Retinal pigment epithelial cell (primary cell): ENCODE measurements around the gene OR2W3.
A peak's percentile ranks its signal among the peaks of the same experiment; 100 is the strongest.

Experiments
- DNase-seq: peaks from one replicate; pipeline ENCODE4 v3.0.0-alpha.2; 2010; ENCODE audit warnings: low read depth
- H3K4me3 ChIP-seq: 2 replicates; pipeline ENCODE4 v1.5.1; 2011; ENCODE audit warnings: mild to moderate bottlenecking, low read length, control low read depth, moderate library complexity
- TF ChIP-seq, protein P1 (sequence below): conservative IDR thresholded peaks from 2 replicates; pipeline ENCODE4 v1.5.1; 2011; ENCODE audit warnings: low read depth, low read length, control low read depth, inconsistent platforms

Gene OR2W3

GRCh38 chr1:247884797-247885413 lies 10.5 kb upstream of the OR2W3 start:
- TF ChIP-seq, protein P1, sequence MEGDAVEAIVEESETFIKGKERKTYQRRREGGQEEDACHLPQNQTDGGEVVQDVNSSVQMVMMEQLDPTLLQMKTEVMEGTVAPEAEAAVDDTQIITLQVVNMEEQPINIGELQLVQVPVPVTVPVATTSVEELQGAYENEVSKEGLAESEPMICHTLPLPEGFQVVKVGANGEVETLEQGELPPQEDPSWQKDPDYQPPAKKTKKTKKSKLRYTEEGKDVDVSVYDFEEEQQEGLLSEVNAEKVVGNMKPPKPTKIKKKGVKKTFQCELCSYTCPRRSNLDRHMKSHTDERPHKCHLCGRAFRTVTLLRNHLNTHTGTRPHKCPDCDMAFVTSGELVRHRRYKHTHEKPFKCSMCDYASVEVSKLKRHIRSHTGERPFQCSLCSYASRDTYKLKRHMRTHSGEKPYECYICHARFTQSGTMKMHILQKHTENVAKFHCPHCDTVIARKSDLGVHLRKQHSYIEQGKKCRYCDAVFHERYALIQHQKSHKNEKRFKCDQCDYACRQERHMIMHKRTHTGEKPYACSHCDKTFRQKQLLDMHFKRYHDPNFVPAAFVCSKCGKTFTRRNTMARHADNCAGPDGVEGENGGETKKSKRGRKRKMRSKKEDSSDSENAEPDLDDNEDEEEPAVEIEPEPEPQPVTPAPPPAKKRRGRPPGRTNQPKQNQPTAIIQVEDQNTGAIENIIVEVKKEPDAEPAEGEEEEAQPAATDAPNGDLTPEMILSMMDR, result no peak
- no peak overlapping the region for H3K4me3 ChIP-seq
- DNase-seq, result no peak

DNA sequence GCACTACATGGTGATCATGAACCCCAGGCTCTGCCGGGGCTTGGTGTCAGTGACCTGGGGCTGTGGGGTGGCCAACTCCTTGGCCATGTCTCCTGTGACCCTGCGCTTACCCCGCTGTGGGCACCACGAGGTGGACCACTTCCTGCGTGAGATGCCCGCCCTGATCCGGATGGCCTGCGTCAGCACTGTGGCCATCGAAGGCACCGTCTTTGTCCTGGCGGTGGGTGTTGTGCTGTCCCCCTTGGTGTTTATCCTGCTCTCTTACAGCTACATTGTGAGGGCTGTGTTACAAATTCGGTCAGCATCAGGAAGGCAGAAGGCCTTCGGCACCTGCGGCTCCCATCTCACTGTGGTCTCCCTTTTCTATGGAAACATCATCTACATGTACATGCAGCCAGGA lies 589 bp downstream of the OR2W3 start:
- TF ChIP-seq, protein P1, result no peak
- no peak for DNase-seq
- H3K4me3 ChIP-seq, result no peak overlapping the region

DNA sequence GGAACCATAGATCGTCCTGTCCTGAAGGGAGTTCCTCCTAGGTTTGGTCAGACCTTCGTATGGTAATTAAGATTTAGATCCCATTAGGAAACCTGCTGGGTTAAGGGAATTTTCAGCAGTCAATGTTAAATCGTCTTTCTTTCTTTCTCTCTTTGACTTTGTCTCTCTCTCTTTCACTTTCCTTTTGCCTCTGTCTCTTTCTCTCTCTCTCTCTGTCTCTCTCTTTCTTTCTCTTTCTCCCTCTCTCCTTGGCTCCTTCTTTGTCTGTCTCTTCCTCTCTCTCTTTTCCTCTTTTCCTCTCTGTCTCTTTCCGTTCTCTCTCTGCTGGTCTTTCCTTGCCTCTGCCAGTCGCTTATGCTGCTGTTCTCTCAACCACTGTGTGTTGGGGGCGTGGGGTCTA lies 8.7 kb downstream of the OR2W3 start:
- TF ChIP-seq, protein P1, result no peak
- no peak for DNase-seq
- no peak overlapping the region for H3K4me3 ChIP-seq

DNA sequence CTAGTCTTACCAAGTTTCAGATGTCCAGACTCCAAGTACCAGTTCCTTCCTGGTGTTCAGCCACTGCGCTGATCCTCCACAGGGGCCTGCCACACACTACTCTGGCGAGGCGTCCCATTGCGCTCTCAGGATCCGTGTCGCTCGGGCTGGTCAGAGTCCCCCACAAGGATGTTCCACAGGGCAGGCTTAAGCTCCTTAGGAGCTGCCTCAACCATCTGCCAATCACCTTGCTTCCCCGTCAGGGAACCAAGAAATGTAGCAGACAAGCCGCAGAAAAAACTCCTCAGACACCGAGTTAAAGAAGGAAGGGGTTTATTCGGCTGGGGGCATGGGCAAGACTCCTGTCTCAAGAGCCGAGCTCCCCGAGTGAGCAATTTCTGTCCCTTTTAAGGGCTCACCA lies 9.8 kb downstream of the OR2W3 start:
- no peak for DNase-seq
- H3K4me3 ChIP-seq, result no peak overlapping the region
- TF ChIP-seq, protein P1, result no peak

DNA sequence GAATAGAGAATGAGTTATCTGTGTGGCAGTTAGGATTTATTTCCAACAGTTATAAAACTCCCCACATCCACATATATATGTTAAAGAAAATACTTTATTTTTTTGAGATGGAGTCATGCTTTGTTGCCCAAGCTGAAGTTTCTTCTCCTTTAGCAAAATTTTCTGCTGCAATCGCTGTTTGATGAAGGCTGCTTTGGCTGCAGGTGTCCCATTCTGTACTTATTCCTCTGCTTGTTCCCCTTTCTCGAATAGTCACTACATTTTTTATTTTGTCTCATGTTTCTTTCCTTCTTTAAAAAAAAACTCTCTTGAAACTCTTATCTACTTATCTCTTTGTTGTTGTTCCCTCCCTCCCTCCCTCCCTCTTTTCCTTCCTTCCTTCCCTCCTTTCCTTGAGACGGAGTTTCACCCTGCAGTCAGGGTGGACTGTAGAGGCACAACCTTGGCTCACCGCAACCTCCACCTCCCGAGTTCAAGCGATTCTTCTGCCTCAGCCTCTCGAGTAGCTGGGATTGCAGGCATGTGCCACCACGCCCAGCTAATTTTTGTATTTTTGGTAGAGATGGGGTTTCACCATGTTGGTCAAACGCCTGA lies 10.6 kb downstream of the OR2W3 start:
- DNase-seq, result no peak
- H3K4me3 ChIP-seq, result no peak overlapping the region

DNA sequence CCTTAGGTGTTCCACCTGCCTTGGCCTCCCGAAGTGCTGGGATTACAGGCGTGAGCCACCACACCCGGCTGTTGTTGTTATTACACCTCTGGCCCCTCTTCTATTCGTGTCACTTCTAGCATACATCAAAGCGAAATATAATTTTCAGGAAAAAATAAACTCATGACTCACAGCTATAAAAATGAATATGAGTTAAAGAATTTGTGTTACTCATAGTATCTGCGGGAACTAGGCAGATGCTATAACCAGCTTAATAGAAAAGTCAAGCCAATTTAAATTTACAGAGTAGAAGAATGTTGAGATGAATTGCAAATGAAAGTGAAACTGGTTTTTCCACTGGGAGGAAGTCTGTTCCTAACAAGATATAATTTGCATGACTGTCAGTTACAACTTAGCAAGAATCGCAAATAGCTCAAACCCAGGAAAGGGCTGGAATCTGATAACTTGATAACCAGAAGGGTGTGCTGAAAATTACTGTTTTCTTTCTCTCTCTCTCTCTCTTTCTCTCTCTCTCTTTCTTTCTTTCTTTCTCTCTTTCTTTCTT lies 11.2 kb downstream of the OR2W3 start:
- TF ChIP-seq, protein P1, result no peak
- H3K4me3 ChIP-seq, result peak overlapping the region; percentile 30
- DNase-seq, result peak; percentile 51

More for the DNA sequence above, 10.6 kb downstream of the OR2W3 start:
- TF ChIP-seq, protein P1, result no peak

GRCh38 chr1:247908766-247909165 lies 13.4 kb downstream of the OR2W3 start:
- TF ChIP-seq, protein P1, result no peak

More at GRCh38 chr1:247908766-247909165, 13.4 kb downstream of the OR2W3 start:
- H3K4me3 ChIP-seq, result no peak overlapping the region
- DNase-seq, result no peak
